IMR-90 (cell line): Measurements from ENCODE around the gene TMEM238.

Source experiments
- BHLHE40 ChIP-seq: fragments of 150-350 bp; IDR thresholded peaks from 2 replicates; pipeline ENCODE4 v1.6.1; 2016; ENCODE audit warnings: mild to moderate bottlenecking, low read depth, low read length
- CEBPB ChIP-seq: IDR thresholded peaks from 2 replicates; pipeline ENCODE4 v1.6.1; 2012; ENCODE audit warnings: low read depth, low read length, improper control_type of control experiment
- CHD1 ChIP-seq: IDR thresholded peaks from 2 replicates; pipeline ENCODE4 v1.6.1; 2012; ENCODE audit warnings: low read depth, low read length, improper control_type of control experiment
- MAFK ChIP-seq: IDR thresholded peaks from 2 replicates; pipeline ENCODE4 v1.6.1; 2012; ENCODE audit warnings: low read depth, low read length, improper control_type of control experiment
- MAZ ChIP-seq: IDR thresholded peaks from 2 replicates; pipeline ENCODE4 v1.6.1; 2012; ENCODE audit warnings: low read depth, mild to moderate bottlenecking, low read length, improper control_type of control experiment, moderate library complexity, borderline replicate concordance
- MXI1 ChIP-seq: IDR thresholded peaks from 2 replicates; pipeline ENCODE4 v1.6.1; 2012; ENCODE audit warnings: low read depth, mild to moderate bottlenecking, low read length, moderate library complexity, borderline replicate concordance
- POLR2A ChIP-seq: IDR thresholded peaks from 2 replicates; pipeline ENCODE4 v1.6.1; 2012; ENCODE audit warnings: mild to moderate bottlenecking, low read depth, low read length
- RAD21 ChIP-seq: IDR thresholded peaks from 2 replicates; pipeline ENCODE4 v1.6.1; 2012; ENCODE audit warnings: low read length, improper control_type of control experiment
- RCOR1 ChIP-seq: IDR thresholded peaks from 2 replicates; pipeline ENCODE4 v1.6.1; 2012; ENCODE audit warnings: mild to moderate bottlenecking, low read length, improper control_type of control experiment; ENCODE audit not compliant: insufficient replicate concordance
- RFX5 ChIP-seq: IDR thresholded peaks from 2 replicates; pipeline ENCODE4 v1.8.0; 2012; ENCODE audit warnings: low read depth, mild to moderate bottlenecking, low read length, moderate library complexity
- SMC3 ChIP-seq: fragments of 150-350 bp; IDR thresholded peaks from 2 replicates; pipeline ENCODE4 v1.6.1; 2016; ENCODE audit warnings: low read depth, mild to moderate bottlenecking, antibody characterized with exemption, low read length, moderate library complexity
- TF ChIP-seq, protein P1 (sequence below): conservative IDR thresholded peaks from 2 replicates; pipeline ENCODE4 v1.5.1; 2012; ENCODE audit warnings: mild to moderate bottlenecking, low read depth, low read length, improper control_type of control experiment
- TF ChIP-seq, protein P2 (sequence below): fragments of 150-350 bp; IDR thresholded peaks from 2 replicates; pipeline ENCODE4 v1.6.1; 2017; ENCODE audit warnings: mild to moderate bottlenecking, antibody characterized with exemption, low read length, low read depth
- TF ChIP-seq, protein P3 (sequence below): fragments of 150-350 bp; IDR thresholded peaks from 2 replicates; pipeline ENCODE4 v1.6.1; 2016; ENCODE audit warnings: low read depth, mild to moderate bottlenecking, low read length, moderate library complexity, borderline replicate concordance

DNA sequence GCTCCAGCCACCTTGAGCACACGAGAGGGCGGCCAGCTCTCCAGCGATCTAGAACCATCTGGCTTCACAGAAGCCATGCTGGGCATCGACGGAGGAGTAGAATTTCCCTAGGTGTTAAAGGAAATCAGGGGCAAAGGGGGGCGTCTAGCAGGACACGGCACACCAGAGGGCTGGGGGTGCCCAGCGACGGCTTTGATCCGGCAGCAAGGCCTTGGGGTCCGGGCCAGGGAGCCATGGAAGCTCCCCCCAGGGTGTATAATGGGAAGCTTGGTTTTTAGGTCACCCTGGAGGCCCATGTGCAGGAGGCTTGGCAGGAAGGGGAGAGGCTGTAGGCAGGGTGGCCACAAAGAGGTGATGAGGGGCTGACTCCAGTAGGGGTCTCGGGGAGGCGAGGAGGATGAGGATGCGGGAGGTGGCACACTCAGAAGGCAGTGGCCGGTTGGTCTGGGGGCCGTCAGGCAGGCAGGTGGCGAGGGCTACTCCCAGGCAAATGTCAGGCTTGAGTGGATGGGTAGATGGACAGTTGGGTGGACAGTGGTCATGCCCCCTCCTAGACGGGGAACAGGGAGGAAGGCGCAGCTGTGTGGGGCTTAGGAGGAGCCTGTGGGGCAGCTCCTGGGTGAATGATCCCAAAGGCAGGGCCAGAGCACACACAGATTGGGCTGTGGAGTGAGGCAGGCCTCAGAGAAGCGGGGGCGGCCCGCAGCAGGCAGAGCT, 38.8 kb downstream of the TMEM238 start:
- TF ChIP-seq RAD21 (no peak), POLR2A (no peak), MAZ (no peak), MXI1 (no peak), CEBPB (no peak), RFX5 (no peak), CHD1 (no peak), MAFK (no peak), BHLHE40 (no peak), RCOR1 (no peak), SMC3 (no peak)
- TF ChIP-seq, protein P1, sequence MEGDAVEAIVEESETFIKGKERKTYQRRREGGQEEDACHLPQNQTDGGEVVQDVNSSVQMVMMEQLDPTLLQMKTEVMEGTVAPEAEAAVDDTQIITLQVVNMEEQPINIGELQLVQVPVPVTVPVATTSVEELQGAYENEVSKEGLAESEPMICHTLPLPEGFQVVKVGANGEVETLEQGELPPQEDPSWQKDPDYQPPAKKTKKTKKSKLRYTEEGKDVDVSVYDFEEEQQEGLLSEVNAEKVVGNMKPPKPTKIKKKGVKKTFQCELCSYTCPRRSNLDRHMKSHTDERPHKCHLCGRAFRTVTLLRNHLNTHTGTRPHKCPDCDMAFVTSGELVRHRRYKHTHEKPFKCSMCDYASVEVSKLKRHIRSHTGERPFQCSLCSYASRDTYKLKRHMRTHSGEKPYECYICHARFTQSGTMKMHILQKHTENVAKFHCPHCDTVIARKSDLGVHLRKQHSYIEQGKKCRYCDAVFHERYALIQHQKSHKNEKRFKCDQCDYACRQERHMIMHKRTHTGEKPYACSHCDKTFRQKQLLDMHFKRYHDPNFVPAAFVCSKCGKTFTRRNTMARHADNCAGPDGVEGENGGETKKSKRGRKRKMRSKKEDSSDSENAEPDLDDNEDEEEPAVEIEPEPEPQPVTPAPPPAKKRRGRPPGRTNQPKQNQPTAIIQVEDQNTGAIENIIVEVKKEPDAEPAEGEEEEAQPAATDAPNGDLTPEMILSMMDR, result no peak
- TF ChIP-seq, protein P2, sequence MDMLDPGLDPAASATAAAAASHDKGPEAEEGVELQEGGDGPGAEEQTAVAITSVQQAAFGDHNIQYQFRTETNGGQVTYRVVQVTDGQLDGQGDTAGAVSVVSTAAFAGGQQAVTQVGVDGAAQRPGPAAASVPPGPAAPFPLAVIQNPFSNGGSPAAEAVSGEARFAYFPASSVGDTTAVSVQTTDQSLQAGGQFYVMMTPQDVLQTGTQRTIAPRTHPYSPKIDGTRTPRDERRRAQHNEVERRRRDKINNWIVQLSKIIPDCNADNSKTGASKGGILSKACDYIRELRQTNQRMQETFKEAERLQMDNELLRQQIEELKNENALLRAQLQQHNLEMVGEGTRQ, result no peak
- TF ChIP-seq, protein P3, sequence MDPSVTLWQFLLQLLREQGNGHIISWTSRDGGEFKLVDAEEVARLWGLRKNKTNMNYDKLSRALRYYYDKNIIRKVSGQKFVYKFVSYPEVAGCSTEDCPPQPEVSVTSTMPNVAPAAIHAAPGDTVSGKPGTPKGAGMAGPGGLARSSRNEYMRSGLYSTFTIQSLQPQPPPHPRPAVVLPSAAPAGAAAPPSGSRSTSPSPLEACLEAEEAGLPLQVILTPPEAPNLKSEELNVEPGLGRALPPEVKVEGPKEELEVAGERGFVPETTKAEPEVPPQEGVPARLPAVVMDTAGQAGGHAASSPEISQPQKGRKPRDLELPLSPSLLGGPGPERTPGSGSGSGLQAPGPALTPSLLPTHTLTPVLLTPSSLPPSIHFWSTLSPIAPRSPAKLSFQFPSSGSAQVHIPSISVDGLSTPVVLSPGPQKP, result no peak
